ENCODE data around the gene XAF1. TPM values are rescaled to one million over a fixed set of nuclear protein-coding genes. Genes with fewer than 3 reads are reported as not detected.

Gene XAF1
- total and polyA plus RNA-seq, 2 donors (not counting 1 experiment from before 2014, with no cell fraction given) = 3.2 to 98.9 TPM

GRCh38 chr17:6789146-6789545 is 33.3 kb downstream of the XAF1 start:
- no peak overlapping the region for H3K27ac ChIP-seq (ENCODE audit: insufficient read depth, low read length)
- H4K20me1 ChIP-seq (ENCODE audit: control insufficient read depth, extremely low read depth, insufficient read depth, low read length) = no peaks in the 10 kb centered on the region
- H3K27me3 ChIP-seq (ENCODE audit: control insufficient read depth, insufficient read depth, low read length) = no peaks in the 10 kb centered on the region
- H3K36me3 ChIP-seq (ENCODE audit: control insufficient read depth, insufficient read depth, low read length) = no peaks in the 10 kb centered on the region
- no peak overlapping the region for H3K4me3 ChIP-seq (replicated peaks in 1 of 4; ENCODE audit: control extremely low read depth in 1 of 4, insufficient read depth in 1 of 4, low read depth in 3 of 4, low read length in 4 of 4)
- H3K9ac ChIP-seq (ENCODE audit: insufficient read depth, low read length) = no peak overlapping the region
- no peak overlapping the region for H2AFZ ChIP-seq (ENCODE audit: low read length)
- no peaks in the 10 kb centered on the region for H3K9me3 ChIP-seq (ENCODE audit: control insufficient read depth, insufficient read depth, low read depth, low read length)
- TF ChIP-seq EZH2 (IDR thresholded peaks at IDR 0.05; ENCODE audit: low read length, missing control alignments) (no peak), CTCF (conservative IDR thresholded peaks at IDR 0.05 in 1 of 2, IDR thresholded peaks at IDR 0.05 in 1 of 2; ENCODE audit: low read depth in 1 of 2, low read length in 2 of 2) (no peak)
- no peak overlapping the region for H3K4me2 ChIP-seq (ENCODE audit: extremely low read depth, insufficient read depth, low read length)
- no peaks in the 10 kb centered on the region for H3K79me2 ChIP-seq (ENCODE audit: control insufficient read depth, insufficient read depth, low read length)
- no peak for DNase-seq (ENCODE audit: low read depth in 2 of 2)
- no peaks in the 10 kb centered on the region for H3K4me1 ChIP-seq (ENCODE audit: control insufficient read depth, extremely low read depth, insufficient read depth, low read length)

GRCh38 chr17:6793748-6794493 is 38.1 kb downstream of the XAF1 start:
- Histone ChIP-seq H2AFZ (ENCODE audit: low read length) (no peak overlapping the region), H3K27ac (ENCODE audit: insufficient read depth, low read length) (no peak overlapping the region), H3K4me3 (replicated peaks in 1 of 4; ENCODE audit: control extremely low read depth in 1 of 4, insufficient read depth in 1 of 4, low read depth in 3 of 4, low read length in 4 of 4) (no peak overlapping the region), H3K4me2 (ENCODE audit: extremely low read depth, insufficient read depth, low read length) (no peak overlapping the region), H4K20me1 (ENCODE audit: control insufficient read depth, extremely low read depth, insufficient read depth, low read length) (no peaks in the 10 kb centered on the region), H3K9ac (ENCODE audit: insufficient read depth, low read length) (no peak overlapping the region), H3K27me3 (ENCODE audit: control insufficient read depth, insufficient read depth, low read length) (peaks cover 3% of the 10 kb centered on the region), H3K36me3 (ENCODE audit: control insufficient read depth, insufficient read depth, low read length) (no peaks in the 10 kb centered on the region), H3K4me1 (ENCODE audit: control insufficient read depth, extremely low read depth, insufficient read depth, low read length) (no peaks in the 10 kb centered on the region), H3K79me2 (ENCODE audit: control insufficient read depth, insufficient read depth, low read length) (no peaks in the 10 kb centered on the region), H3K9me3 (ENCODE audit: control insufficient read depth, insufficient read depth, low read depth, low read length) (no peaks in the 10 kb centered on the region)
- DNase-seq (ENCODE audit: low read depth in 2 of 2) = no peak
- TF ChIP-seq EZH2 (IDR thresholded peaks at IDR 0.05; ENCODE audit: low read length, missing control alignments) (no peak), CTCF (conservative IDR thresholded peaks at IDR 0.05 in 1 of 2, IDR thresholded peaks at IDR 0.05 in 1 of 2; ENCODE audit: low read depth in 1 of 2, low read length in 2 of 2) (no peak)

- no peaks in the 10 kb centered on the region for H3K4me1 ChIP-seq (ENCODE audit: control insufficient read depth, extremely low read depth, insufficient read depth, low read length)
- H3K27ac ChIP-seq (ENCODE audit: insufficient read depth, low read length) = no peak overlapping the region
- H3K36me3 ChIP-seq (ENCODE audit: control insufficient read depth, insufficient read depth, low read length) = no peaks in the 10 kb centered on the region
- no peak overlapping the region for H2AFZ ChIP-seq (ENCODE audit: low read length)
- no peak overlapping the region for H3K4me3 ChIP-seq (replicated peaks in 1 of 4; ENCODE audit: control extremely low read depth in 1 of 4, insufficient read depth in 1 of 4, low read depth in 3 of 4, low read length in 4 of 4)
- peaks cover 3% of the 10 kb centered on the region for H3K27me3 ChIP-seq (ENCODE audit: control insufficient read depth, insufficient read depth, low read length)
- H3K79me2 ChIP-seq (ENCODE audit: control insufficient read depth, insufficient read depth, low read length) = no peaks in the 10 kb centered on the region
- no peaks in the 10 kb centered on the region for H3K9me3 ChIP-seq (ENCODE audit: control insufficient read depth, insufficient read depth, low read depth, low read length)
- no peaks in the 10 kb centered on the region for H4K20me1 ChIP-seq (ENCODE audit: control insufficient read depth, extremely low read depth, insufficient read depth, low read length)
- no peak overlapping the region for H3K9ac ChIP-seq (ENCODE audit: insufficient read depth, low read length)
- DNase-seq (ENCODE audit: low read depth in 2 of 2) = no peak
- no peak overlapping the region for H3K4me2 ChIP-seq (ENCODE audit: extremely low read depth, insufficient read depth, low read length)
- no peak for TF ChIP-seq EZH2 (IDR thresholded peaks at IDR 0.05; ENCODE audit: low read length, missing control alignments)
- TF ChIP-seq CTCF (conservative IDR thresholded peaks at IDR 0.05 in 1 of 2, IDR thresholded peaks at IDR 0.05 in 1 of 2; ENCODE audit: low read depth in 1 of 2, low read length in 2 of 2) = no peak
Observed at GRCh38 chr17:6796017-6796886, 40.4 kb downstream of the XAF1 start.

All from fibroblast of lung (primary cell).